ENCODE measurements around the gene PTP4A2.

DNA sequence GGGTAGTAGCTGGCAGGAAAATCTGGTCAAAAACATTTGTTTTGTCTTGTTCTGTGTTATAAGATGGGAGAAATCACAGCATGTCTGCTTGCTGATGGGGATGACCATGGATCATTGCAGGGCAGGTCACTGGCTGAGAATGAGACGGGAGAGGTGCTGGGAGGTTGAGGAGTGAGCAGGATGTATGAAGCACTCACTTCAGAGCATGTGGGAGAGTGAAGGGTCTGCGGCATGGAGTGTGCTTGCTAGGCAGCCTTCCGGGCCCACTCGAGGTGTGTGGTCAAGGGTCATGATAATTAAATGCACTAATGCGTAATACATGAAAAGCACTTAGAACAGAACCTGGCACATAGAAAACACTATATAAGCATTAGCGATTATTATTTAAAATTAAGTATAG is 80.3 kb downstream of the PTP4A2 start:
- TF ChIP-seq POLR2A (IDR thresholded peaks at IDR 0.05; ENCODE audit: low read length) (no peak), GATA1 (IDR thresholded peaks at IDR 0.05; ENCODE audit: low read depth, low read length) (no peak)

Data from erythroblast (primary cell).